ENCODE measurements around the gene RAMACL. TPM values are rescaled to one million over a fixed set of nuclear protein-coding genes. Genes with fewer than 3 reads are reported as not detected.

The RAMACL gene
- total RNA-seq, 1 donor from 2014 or later, result 1.7 TPM

DNA sequence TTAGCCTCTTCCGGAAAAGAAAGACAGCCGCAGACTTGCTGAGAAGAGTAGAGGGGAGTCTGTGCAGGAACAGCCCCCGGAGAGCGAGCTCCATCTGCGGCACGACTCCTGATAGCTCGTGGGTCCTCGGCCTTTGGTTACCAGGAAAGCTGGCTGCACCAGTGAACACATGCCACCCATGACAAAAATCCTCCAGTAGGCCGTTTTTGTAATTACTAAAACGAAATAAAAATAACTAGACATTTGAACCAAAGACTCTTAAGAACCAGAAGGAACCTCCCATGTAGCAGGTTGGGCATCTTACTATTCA, 42.2 kb downstream of the RAMACL start:
- Mint-ChIP-seq H3K9me3 (ENCODE audit: low read depth) (no peaks in the 10 kb centered on the region), H3K4me1 (ENCODE audit: low read depth) (peaks cover 3% of the 10 kb centered on the region), H3K36me3 (ENCODE audit: insufficient read depth) (peaks cover 7% of the 10 kb centered on the region), H3K27me3 (no peaks in the 10 kb centered on the region), H3K4me3 (ENCODE audit: low read depth) (no peak overlapping the region), H3K27ac (no peak overlapping the region)
- TF ChIP-seq, protein P1, sequence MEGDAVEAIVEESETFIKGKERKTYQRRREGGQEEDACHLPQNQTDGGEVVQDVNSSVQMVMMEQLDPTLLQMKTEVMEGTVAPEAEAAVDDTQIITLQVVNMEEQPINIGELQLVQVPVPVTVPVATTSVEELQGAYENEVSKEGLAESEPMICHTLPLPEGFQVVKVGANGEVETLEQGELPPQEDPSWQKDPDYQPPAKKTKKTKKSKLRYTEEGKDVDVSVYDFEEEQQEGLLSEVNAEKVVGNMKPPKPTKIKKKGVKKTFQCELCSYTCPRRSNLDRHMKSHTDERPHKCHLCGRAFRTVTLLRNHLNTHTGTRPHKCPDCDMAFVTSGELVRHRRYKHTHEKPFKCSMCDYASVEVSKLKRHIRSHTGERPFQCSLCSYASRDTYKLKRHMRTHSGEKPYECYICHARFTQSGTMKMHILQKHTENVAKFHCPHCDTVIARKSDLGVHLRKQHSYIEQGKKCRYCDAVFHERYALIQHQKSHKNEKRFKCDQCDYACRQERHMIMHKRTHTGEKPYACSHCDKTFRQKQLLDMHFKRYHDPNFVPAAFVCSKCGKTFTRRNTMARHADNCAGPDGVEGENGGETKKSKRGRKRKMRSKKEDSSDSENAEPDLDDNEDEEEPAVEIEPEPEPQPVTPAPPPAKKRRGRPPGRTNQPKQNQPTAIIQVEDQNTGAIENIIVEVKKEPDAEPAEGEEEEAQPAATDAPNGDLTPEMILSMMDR (IDR thresholded peaks at IDR 0.05; ENCODE audit: unreplicated experiment), result no peak
- DNase-seq (ENCODE audit: low spot score, unreplicated experiment), result no peak

GRCh38 chr6:166543603-166544295, 42.7 kb downstream of the RAMACL start:
- no peak overlapping the region for H3K4me3 Mint-ChIP-seq (ENCODE audit: low read depth)
- peaks cover 3% of the 10 kb centered on the region for H3K4me1 Mint-ChIP-seq (ENCODE audit: low read depth)
- no peak overlapping the region for H3K27ac Mint-ChIP-seq
- no peaks in the 10 kb centered on the region for H3K27me3 Mint-ChIP-seq
- TF ChIP-seq, protein P1 (IDR thresholded peaks at IDR 0.05; ENCODE audit: unreplicated experiment), result no peak
- DNase-seq (ENCODE audit: low spot score, unreplicated experiment), result no peak
- H3K36me3 Mint-ChIP-seq (ENCODE audit: insufficient read depth), result peaks cover 5% of the 10 kb centered on the region
- no peaks in the 10 kb centered on the region for H3K9me3 Mint-ChIP-seq (ENCODE audit: low read depth)

DNA sequence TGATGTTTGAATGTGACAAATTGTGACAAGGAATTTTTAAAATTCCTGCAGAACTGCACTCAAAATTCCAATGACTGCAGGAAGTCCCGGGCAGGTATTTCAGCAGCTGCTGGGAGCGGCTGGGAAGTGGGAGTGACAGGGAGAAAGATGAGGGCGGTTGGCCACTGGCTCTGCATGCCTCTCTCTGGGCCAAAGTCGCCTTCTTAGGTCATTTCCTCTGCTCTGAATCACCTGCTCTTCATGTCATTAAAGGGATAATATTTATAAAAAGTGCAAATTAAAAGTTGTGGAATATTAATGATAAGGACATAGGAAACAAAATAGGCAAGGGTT, 43.9 kb downstream of the RAMACL start:
- no peaks in the 10 kb centered on the region for H3K27me3 Mint-ChIP-seq
- H3K4me3 Mint-ChIP-seq (ENCODE audit: low read depth), result no peak overlapping the region
- peaks cover 5% of the 10 kb centered on the region for H3K36me3 Mint-ChIP-seq (ENCODE audit: insufficient read depth)
- TF ChIP-seq, protein P1 (IDR thresholded peaks at IDR 0.05; ENCODE audit: unreplicated experiment), result no peak
- DNase-seq (ENCODE audit: low spot score, unreplicated experiment), result no peak
- H3K27ac Mint-ChIP-seq, result no peak overlapping the region
- H3K9me3 Mint-ChIP-seq (ENCODE audit: low read depth), result no peaks in the 10 kb centered on the region
- peaks cover 3% of the 10 kb centered on the region for H3K4me1 Mint-ChIP-seq (ENCODE audit: low read depth)

DNA sequence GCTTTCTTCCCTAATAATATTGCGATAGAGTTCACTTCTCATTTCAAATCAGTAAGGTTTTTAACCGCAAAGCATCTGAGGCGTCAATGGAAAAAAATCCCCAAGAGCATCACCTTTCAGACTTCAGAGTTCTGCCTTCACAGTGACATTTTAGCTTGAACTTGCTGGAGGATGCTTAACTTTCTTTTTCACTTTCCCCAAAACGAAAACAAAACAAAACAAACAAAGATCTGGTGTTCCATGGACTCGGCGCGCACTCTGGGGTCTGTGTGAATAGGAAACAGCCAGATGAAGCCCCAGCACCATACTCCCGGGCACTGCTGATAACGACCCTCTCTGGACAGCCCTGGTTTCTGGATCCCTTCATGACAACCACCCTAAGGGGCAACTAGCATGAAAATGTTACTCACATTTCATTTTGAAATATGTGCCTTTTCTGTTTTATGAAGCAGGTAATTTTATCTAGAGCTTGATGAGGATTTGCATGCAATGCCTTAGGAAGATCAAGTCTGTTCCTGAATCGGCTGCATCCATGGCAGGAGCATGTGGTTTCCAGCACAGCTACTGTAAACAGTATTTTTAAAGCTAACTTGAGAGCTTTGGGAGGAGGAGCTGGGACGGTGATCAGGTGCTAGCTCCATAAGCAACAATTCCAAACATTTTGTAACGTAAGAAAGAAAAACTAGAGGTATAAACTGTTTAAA, 44.5 kb downstream of the RAMACL start:
- no peak for DNase-seq (ENCODE audit: low spot score, unreplicated experiment)
- peaks cover 7% of the 10 kb centered on the region for H3K36me3 Mint-ChIP-seq (ENCODE audit: insufficient read depth)
- H3K27me3 Mint-ChIP-seq, result no peaks in the 10 kb centered on the region
- H3K27ac Mint-ChIP-seq, result no peak overlapping the region
- TF ChIP-seq, protein P1 (IDR thresholded peaks at IDR 0.05; ENCODE audit: unreplicated experiment), result no peak
- peaks cover 3% of the 10 kb centered on the region for H3K4me1 Mint-ChIP-seq (ENCODE audit: low read depth)
- H3K4me3 Mint-ChIP-seq (ENCODE audit: low read depth), result no peak overlapping the region
- no peaks in the 10 kb centered on the region for H3K9me3 Mint-ChIP-seq (ENCODE audit: low read depth)

DNA sequence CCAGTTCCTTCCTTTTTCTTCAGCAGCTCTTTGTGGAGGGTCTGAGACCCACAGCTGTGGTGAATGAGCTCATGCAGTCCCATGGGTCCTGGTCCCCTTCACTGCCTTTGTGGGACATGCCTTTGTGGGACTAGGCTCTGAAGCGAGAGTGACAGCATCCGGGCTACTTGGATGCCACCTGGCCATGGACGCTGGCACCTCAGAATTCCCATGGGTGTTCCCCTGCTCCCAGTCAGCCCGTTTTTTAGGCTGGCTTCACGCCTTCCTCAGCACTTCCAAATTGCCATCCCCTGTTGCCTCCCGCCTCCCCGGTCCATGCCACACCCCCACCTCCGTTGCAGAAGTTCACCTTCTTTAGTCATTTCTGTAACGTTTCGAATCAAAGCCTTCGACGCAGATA, 45.1 kb downstream of the RAMACL start:
- H3K4me1 Mint-ChIP-seq (ENCODE audit: low read depth), result peaks cover 3% of the 10 kb centered on the region
- no peaks in the 10 kb centered on the region for H3K9me3 Mint-ChIP-seq (ENCODE audit: low read depth)
- H3K36me3 Mint-ChIP-seq (ENCODE audit: insufficient read depth), result peaks cover 7% of the 10 kb centered on the region
- no peaks in the 10 kb centered on the region for H3K27me3 Mint-ChIP-seq
- H3K27ac Mint-ChIP-seq, result peak overlapping the region; percentile 56
- DNase-seq (ENCODE audit: low spot score, unreplicated experiment), result no peak
- TF ChIP-seq, protein P1 (IDR thresholded peaks at IDR 0.05; ENCODE audit: unreplicated experiment), result no peak
- no peak overlapping the region for H3K4me3 Mint-ChIP-seq (ENCODE audit: low read depth)

All from progenitor cell of endocrine pancreas (in vitro differentiated cells).